Fibroblast of peridontal ligament (primary cell): ENCODE measurements around the gene NMNAT2.
"Not testable (repeated sequence)": the region's sequence is repeated elsewhere in the genome, so short reads cannot be mapped to it uniquely, and the experiment has no call there.

Source experiments
- DNase-seq: peaks from one replicate; pipeline ENCODE4 v3.0.0-alpha.2; 2010; ENCODE audit errors: extremely low read depth

The NMNAT2 gene

GRCh38 chr1:183262628-183263200, 155.5 kb downstream of the NMNAT2 start:
- no peak for DNase-seq

DNA sequence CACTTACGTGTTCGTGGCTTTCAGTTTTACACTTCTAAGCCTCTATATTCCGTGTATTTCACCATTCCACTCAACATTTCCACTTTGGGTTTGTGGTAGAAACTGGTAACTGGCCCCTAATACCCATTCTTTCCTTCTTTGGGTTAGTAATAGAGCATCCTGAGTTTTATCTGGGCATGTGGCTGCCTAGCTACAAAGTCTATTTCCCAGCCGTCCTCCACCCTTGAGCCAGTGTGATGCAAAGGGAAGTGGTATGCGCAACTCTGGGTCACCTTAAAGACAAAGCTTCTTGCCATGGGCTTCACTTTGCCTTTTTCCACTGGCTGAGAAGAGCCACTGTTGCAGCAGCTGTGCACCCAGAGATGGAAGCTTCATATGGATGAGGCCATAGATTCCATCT, 158.3 kb downstream of the NMNAT2 start:
- no peak for DNase-seq

GRCh38 chr1:183255073-183255472, 163.1 kb downstream of the NMNAT2 start:
- DNase-seq: no peak

DNA sequence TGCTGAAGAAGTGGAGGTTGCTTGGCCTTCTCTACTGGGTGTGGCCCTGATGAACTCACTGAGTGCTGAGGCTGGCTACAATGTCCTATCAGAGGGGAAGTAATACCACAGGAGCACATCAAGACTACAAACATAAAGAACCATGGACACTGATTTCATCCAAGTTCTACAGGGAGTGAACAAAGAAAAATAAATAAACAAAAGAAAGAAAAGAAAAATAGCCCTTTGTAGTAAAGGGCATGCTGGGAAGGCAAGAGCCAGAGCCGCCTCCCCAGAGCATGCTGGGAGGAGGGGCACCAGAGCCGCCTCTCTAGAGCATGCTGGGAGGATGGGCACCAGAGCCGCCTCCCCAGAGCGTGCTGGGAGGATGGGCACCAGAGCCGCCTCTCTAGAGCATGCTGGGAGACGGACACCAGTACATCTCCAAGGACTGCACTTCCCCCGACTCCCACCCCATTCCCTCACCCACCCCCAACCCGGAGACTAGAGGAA, 166.2 kb downstream of the NMNAT2 start:
- no peak for DNase-seq

GRCh38 chr1:183251101-183251958, 166.8 kb downstream of the NMNAT2 start:
- DNase-seq: no peak

- no peak for DNase-seq
Observed at GRCh38 chr1:183249941-183250452, 168.2 kb downstream of the NMNAT2 start.

DNA sequence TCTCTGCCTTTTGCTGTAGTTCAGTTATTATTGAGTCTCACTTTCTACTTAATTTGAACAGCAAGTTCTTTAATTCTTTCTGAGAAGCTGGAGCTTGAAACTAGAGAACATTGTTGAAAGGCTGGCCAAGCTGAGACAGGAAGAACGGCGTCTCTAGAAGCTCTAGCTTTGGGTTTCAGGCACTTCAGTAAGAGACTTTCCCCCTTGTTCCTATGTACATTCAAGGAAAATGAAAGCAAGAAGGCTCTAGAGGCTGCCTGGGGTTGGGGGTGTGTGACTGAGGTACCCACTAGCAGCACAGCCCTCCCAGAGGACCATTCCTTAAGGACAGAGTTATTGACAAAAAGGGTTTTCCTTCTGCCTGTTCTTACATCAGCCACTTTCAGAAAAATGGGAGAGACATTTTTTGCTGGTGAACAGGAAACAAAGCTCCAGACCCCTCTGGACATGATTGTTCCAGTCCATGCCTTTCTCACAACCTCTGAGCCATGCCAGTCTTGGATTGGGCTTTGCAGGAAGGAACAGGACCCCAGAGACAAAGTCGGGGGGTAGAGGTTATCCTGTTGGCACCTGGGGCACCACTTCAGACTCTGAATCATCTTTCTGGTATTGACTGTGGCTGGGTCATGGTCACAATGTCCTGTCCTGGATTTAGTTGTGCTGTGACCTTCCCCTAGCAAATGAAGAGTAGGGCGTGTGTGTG, 169.0 kb downstream of the NMNAT2 start:
- peak; percentile 38 for DNase-seq

DNA sequence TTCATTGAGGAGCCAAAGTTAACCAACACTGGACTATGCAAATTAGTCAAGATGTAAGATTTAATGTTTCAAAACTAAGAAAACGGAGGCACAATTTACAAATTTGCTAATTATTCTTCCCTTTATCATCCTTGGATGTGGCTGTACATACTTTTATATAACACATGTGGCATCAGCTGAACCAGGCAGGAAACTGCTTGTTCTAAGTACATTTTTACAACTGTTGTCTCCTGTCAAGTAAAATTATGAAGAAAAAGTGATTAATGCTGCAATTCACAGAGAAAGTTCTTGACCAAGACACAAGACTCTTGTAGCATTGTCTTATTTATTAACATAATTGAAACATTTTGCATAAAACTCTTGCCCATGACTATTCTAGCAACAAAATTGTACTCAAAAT, 170.2 kb downstream of the NMNAT2 start:
- no peak for DNase-seq

- DNase-seq: no peak
Observed at GRCh38 chr1:183247484-183247883, 170.7 kb downstream of the NMNAT2 start.

DNA sequence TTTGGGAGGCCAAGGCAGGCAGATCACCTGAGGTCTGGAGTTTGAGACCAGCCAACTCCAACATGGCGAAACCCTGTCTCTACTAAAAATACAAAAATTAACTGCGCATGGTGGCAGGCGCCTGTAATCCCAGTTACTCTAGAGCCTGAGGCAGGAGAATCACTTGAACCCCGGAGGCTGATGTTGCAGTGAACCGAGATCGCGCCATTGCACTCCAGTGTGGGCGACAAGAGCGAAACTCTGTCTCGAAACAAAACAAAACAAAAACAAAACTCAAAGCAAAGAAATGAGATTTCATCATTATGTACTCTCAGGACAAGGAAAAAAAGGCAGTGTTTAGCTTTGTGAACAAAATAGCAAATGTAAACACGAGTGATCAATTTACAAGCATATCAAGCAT, 171.1 kb downstream of the NMNAT2 start:
- DNase-seq: no peak

- DNase-seq: no peak
Observed at GRCh38 chr1:183246436-183246835, 171.7 kb downstream of the NMNAT2 start.

DNA sequence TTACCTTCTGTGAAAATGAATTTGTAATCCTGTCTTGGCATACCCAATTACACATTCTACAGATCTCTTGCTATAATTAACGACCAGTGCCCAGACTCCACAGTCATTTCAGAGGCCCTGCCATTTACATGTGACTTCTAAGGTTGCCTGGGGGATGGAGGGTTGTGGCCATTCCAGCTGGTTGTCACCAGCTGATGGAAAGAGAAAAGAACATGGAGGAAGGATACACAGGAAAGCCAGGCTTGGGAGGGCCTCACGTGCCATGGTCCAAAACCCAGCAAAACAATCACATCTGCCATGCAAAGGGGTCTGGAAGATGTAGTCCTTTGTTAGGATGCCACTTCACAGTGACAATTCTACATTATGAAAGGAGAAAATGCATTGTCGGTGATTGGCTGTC, 172.8 kb downstream of the NMNAT2 start:
- no peak for DNase-seq

DNA sequence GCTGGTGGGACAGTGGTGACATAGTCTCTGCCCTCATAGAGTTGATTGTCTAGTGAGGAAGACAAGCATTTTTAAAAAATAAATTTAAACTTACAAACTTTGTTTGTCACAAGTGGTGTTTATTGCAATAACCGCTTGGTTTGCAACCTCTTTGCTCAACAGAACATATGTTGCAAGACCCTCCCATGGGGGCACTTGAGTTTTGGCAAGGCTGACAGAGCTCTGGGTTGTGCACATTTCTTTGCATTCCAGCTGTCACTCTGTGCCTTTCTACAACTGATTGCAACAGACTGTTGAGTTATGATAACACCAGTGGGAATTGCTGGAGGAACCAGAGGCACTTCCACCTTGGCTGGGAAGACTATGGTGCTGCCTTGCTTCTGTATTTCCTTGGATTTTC, 173.7 kb downstream of the NMNAT2 start:
- peak; percentile 97 for DNase-seq

DNA sequence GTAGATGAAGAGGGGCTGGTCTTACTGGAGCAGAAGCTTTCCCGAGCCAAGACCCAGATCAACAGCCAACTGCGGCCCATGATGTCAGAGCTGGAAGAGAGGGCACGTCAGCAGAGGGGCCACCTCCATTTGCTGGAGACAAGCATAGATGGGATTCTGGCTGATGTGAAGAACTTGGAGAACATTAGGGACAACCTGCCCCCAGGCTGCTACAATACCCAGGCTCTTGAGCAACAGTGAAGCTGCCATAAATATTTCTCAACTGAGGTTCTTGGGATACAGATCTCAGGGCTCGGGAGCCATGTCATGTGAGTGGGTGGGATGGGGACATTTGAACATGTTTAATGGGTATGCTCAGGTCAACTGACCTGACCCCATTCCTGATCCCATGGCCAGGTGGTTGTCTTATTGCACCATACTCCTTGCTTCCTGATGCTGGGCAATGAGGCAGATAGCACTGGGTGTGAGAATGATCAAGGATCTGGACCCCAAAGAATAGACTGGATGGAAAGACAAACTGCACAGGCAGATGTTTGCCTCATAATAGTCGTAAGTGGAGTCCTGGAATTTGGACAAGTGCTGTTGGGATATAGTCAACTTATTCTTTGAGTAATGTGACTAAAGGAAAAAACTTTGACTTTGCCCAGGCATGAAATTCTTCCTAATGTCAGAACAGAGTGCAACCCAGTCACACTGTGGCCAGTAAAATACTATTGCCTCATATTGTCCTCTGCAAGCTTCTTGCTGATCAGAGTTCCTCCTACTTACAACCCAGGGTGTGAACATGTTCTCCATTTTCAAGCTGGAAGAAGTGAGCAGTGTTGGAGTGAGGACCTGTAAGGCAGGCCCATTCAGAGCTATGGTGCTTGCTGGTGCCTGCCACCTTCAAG, 174.8 kb downstream of the NMNAT2 start:
- DNase-seq: peak; percentile 44

GRCh38 chr1:183242556-183242955, 175.6 kb downstream of the NMNAT2 start:
- DNase-seq: peak; percentile 54

- peak; percentile 50 for DNase-seq
Observed at GRCh38 chr1:183241471-183241870, 176.7 kb downstream of the NMNAT2 start.

DNA sequence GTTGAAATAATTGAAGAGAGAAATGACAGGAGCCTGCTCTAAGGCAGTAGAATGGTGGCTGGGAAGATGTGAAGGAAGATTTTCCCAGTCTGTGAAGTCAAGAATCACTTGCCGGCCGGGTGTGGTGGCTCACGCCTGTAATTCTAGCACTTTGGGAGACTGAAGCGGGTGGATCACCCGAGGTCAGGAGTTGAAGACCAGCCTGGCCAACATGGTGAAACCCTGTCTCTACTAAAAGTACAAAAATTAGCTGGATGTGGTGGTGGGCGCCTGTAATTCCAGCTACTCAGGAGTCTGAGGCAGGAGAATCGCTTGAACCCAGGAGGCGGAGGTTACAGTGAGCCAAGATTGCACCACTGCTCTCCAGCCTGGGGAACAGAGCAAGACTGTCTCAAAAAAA, 177.3 kb downstream of the NMNAT2 start:
- not testable (repeated sequence) for DNase-seq

DNA sequence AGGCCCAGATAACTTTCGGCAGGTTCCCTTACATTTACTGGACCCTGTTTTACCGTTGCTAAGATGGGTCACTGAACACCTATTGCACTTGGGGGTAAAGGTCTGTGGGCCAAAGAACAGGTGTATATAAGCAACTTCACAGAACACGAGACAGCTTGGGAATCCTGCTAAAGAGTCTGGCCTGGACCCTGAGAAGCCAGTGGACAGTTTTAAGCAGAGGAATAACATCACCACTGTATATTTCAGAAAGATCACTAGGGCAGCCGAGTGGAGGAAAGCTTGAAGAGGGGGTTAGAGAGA, 177.7 kb downstream of the NMNAT2 start:
- DNase-seq: no peak

GRCh38 chr1:183239793-183240525, 178.2 kb downstream of the NMNAT2 start:
- DNase-seq: no peak

- DNase-seq: no peak
Observed at GRCh38 chr1:183239220-183239742, 178.9 kb downstream of the NMNAT2 start.

GRCh38 chr1:183238071-183238470, 180.1 kb downstream of the NMNAT2 start:
- DNase-seq: peak; percentile 58
